Right forelimb (tissue), 1 donor: Measurements from ENCODE around the gene TTC21A.

Experiments used
- DNase-seq: peaks from one replicate; pipeline ENCODE4 v3.0.0-alpha.2; 2018

TTC21A gene

DNA sequence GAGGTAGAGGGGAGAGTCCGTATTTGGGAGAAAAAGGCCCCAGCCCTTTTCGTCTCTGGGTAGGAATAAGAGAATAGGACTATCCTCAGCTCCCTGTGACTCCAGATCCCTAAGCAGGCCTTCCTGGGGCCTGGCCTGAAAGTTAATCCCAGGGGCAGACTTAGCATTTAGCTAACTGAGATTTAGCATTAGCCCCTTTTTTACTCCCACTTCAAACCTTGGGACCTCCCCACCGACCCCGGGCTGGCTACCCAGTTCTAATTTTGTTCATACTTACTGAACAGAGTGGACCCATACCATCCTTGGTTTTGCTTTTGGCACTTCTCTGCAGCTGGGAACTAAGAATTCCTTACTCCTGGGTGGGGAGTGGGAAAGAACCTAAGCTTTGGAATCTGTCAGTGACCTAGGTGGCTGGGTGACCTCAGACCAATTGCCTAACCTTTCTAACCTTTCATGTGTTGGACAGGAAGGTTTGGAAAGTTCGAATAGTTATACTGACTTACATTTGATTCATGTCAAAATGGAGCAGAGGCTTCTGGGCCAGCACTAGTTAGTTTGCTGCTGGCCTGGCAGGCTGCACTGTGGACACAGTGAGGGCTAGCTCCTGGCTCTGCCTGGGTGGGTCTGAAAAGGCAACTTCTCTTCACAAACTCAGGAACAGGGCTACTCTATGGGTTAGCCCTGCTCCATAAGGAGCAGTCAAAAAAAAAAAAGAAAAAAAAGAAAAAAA lies 11.6 kb downstream of the TTC21A start:
- DNase-seq: no peak

- no peak for DNase-seq
These were observed 14.1 kb downstream of the TTC21A start for GRCh38 chr3:39121621-39122020.

DNA sequence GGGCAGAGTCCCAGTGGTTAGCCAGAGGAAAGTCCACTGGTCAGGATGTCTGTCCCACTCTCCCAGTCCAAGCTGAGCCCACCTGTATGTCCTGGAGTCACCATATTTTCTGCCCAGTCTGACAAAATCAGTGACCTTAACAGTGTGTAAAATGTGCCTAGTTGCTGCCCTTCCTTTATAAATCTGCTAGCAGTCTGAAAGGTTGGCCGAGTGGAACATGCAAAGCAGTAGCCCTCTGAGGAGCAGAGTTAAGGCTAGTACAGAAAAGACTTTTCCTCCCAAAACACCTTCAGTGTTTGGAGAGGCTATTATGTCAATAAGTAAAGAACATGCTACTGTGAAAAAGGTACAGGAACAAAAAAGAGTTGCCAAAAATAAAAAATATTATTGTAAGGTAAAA lies 15.3 kb downstream of the TTC21A start:
- no peak for DNase-seq

GRCh38 chr3:39124876-39125840 lies 17.7 kb downstream of the TTC21A start:
- no peak for DNase-seq

GRCh38 chr3:39125841-39126500 lies 18.5 kb downstream of the TTC21A start:
- DNase-seq: no peak

DNA sequence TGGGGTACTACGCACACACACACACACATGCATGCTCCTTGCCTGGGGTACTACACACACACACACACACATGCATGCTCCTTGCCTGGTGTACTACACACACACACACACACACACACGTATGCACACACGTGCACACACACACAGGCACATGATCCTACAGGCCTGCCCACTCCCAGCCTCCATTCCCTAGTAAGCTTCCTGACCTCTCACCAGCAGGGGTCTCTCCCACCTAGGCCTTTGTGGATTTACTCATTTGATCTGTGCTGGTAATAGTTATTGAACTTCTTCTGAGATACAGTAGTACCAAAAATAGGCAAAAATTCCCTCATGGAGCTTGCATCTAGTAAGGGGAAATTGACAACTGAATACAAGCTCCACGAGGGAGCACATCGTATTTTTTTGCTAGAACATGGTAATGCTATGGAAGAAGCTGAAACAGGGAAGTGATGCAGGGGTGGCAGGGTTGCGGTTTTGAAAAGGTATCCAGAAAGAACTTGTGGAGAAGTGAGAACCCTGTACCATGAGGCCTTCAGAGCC lies 19.1 kb downstream of the TTC21A start:
- DNase-seq: peak; percentile 67

- no peak for DNase-seq
These were observed 19.9 kb downstream of the TTC21A start for GRCh38 chr3:39127269-39127907.

- DNase-seq: no peak
These were observed 20.4 kb downstream of the TTC21A start for GRCh38 chr3:39127908-39128304.

GRCh38 chr3:39128951-39129350 lies 21.5 kb downstream of the TTC21A start:
- no peak for DNase-seq

GRCh38 chr3:39130026-39130425 lies 22.5 kb downstream of the TTC21A start:
- DNase-seq: no peak

DNA sequence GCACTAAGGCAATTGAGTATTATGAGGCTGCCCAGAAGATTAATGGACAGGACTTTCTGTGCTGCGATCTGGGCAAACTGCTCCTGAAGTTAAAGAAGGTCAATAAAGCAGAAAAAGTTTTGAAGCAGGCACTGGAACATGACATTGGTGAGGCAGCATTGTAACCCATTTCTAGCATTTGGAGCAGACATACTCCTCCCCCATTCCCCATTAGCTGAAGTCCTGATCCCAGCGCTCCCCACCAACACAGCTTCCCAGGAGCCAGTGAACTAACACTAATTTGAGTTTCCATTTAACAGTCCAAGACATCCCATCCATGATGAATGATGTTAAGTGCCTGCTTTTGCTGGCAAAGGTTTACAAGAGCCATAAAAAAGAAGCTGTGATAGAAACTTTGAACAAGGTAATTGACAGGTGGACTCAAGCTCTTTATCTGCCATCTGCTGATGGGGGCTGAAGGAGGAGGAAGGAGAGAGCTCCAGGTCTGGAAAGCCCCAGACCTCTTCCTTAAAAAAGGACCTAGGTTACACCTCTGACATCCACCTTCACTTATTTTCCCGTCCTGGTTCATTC lies 23.3 kb downstream of the TTC21A start:
- DNase-seq: no peak

GRCh38 chr3:39132096-39133092 lies 24.9 kb downstream of the TTC21A start:
- no peak for DNase-seq

GRCh38 chr3:39133093-39133490 lies 25.6 kb downstream of the TTC21A start:
- DNase-seq: no peak

DNA sequence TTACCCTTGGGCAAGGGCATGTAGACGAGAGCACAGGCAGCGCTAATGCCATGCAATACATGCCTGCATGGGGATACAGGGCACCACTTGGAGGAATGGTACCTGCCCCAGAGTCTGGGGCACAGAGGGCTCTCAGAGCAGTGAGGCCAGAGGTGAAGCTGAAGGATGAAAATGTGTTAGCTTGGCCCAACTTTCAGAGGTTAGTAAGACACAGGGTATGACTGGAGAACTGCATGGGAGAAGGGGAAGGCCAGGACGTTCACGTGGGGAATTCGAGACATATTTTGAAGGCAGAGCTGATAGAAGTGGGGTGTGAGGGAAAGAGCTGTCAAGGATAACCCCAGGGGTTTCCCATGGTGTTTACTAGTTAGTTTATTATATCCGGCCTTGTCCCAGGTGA lies 26.3 kb downstream of the TTC21A start:
- DNase-seq: no peak

GRCh38 chr3:39134305-39134704 lies 26.8 kb downstream of the TTC21A start:
- DNase-seq: peak; percentile 25

DNA sequence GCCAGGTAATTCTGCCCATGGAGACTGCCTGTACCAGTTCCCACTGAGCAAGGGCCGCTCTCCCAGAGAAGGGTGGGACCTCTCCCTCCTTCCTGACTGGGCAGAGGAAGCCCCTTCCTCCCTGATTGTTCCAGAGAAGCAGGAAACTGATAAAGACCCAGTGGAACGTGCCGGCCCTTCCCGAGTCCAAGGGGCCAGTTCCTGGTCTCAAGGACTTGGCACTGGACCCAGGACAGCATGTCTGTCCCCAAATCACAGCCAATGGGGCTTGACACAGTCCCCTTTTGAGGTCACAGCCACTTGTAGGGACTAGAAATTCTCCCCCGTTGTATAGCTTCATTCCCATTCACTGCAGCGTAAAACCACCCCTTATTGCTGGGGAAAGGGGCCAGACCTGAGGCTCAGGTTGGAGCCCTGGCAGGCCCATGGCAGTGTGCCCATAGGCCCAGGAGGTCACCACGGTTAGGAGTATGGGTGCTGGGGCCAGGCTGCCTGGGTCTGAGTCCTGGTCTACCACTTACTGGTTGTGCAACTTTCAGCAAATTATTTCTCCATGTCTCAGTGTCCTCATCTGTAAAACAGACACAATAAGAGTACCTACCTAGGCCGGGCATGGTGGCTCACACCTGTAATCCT lies 27.8 kb downstream of the TTC21A start:
- peak; percentile 32 for DNase-seq

DNA sequence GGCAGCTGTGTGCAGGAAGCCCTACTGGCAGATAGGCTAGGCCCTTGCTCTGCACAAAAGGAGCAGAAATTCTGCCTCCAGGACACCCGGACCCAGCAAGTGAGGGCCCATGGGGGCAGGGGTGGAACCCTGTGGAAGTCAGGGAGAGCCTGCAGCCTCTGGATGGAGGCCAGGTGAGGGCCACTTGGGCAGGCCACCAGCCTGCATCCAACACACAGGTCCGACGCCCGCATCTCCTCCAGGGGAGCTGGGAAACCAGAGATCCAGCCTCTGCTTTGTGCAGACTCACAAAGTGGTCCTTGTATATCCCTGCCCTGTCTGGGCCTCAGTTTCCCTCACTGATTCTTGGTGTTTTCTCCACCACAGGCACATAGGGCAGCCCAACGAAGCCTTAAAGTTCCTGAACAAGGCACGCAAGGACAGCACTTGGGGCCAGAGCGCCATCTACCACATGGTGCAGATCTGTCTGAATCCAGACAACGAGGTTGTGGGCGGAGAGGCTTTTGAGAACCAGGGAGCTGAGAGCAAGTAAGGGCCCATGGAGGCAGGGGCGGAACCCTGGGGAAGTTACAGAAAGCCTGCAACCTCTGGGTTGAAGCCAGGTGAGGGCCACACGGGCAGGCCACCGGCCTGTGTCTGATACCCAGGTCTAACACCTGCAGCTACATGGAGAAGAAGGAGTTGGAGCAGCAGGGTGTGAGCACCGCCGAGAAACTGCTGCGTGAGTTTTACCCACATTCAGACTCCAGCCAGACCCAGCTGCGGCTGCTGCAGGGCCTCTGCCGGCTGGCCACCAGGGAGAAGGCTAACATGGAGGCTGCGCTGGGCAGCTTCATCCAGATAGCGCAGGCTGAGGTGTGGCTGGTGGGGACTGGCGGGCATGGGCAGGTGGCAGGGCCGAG lies 29.3 kb downstream of the TTC21A start:
- peak; percentile 32 for DNase-seq

DNA sequence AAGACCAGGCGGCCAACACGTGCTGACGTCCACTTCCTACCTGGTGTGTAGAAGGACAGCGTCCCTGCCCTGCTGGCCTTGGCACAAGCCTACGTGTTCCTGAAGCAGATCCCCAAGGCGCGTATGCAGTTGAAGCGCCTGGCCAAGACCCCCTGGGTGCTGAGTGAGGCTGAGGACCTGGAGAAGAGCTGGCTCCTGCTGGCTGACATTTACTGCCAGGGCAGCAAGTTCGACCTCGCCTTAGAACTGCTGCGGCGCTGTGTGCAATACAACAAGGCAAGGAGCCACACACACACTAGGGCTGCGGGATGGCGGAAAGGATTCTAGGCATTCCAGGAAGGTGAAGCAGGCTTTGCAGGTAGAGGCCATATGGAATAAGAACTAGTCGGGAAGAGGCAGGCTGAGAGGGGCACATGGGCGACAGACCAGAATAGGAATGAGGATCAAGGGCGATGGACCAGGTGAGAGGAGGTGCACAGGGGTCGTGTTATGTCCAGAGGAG lies 30.0 kb downstream of the TTC21A start:
- peak; percentile 42 for DNase-seq
